KOPT-K1 (cell line): ENCODE data around the gene ITGA3.
"Not testable (repeated sequence)": the region's sequence is repeated elsewhere in the genome, so short reads cannot be mapped to it uniquely, and the experiment has no call there.

ENCODE experiments used
- H3K27ac ChIP-seq: fragments of 200-600 bp; sonication (generic); 2 replicates; pipeline ENCODE4 v1.5.1; 2016; ENCODE audit warnings: antibody characterized with exemption, mild to moderate bottlenecking, low read depth, low read length; ENCODE audit not compliant: poor library complexity, severe bottlenecking
- H3K36me3 ChIP-seq: fragments of 200-600 bp; sonication (generic); 2 replicates; pipeline ENCODE4 v1.5.1; 2017; ENCODE audit warnings: antibody characterized with exemption, mild to moderate bottlenecking, low read length, moderate library complexity; ENCODE audit not compliant: insufficient read depth
- H3K9me3 ChIP-seq: fragments of 200-600 bp; sonication (generic); 2 replicates; pipeline ENCODE4 v1.5.1; 2017; ENCODE audit warnings: antibody characterized with exemption, low read length, mild to moderate bottlenecking; ENCODE audit not compliant: insufficient read depth, poor library complexity, severe bottlenecking

Gene ITGA3

GRCh38 chr17:50055055-50055425, 870 bp upstream of the ITGA3 start:
- Histone ChIP-seq H3K27ac (no peak overlapping the region), H3K36me3 (no peaks in the 10 kb centered on the region)

GRCh38 chr17:50056217-50056960, 479 bp downstream of the ITGA3 start:
- Histone ChIP-seq H3K27ac (no peak overlapping the region), H3K36me3 (no peaks in the 10 kb centered on the region), H3K9me3 (no peaks in the 10 kb centered on the region)

More at GRCh38 chr17:50055055-50055425, 870 bp upstream of the ITGA3 start:
- no peaks in the 10 kb centered on the region for H3K9me3 ChIP-seq

GRCh38 chr17:50056961-50057330, 1.0 kb downstream of the ITGA3 start:
- no peak overlapping the region for H3K27ac ChIP-seq
- H3K9me3 ChIP-seq: no peaks in the 10 kb centered on the region
- H3K36me3 ChIP-seq: no peaks in the 10 kb centered on the region

- Histone ChIP-seq H3K36me3 (no peaks in the 10 kb centered on the region), H3K27ac (no peak overlapping the region)
Observed at GRCh38 chr17:50057521-50057991, 1.6 kb downstream of the ITGA3 start.

GRCh38 chr17:50058296-50058953, 2.5 kb downstream of the ITGA3 start:
- no peaks in the 10 kb centered on the region for H3K9me3 ChIP-seq
- no peaks in the 10 kb centered on the region for H3K36me3 ChIP-seq
- no peak overlapping the region for H3K27ac ChIP-seq

More at GRCh38 chr17:50057521-50057991, 1.6 kb downstream of the ITGA3 start:
- H3K9me3 ChIP-seq: no peaks in the 10 kb centered on the region

GRCh38 chr17:50059256-50059655, 3.3 kb downstream of the ITGA3 start:
- no peaks in the 10 kb centered on the region for H3K9me3 ChIP-seq
- no peak overlapping the region for H3K27ac ChIP-seq
- H3K36me3 ChIP-seq: no peaks in the 10 kb centered on the region

GRCh38 chr17:50059759-50060273, 3.9 kb downstream of the ITGA3 start:
- Histone ChIP-seq H3K9me3 (no peaks in the 10 kb centered on the region), H3K27ac (no peak overlapping the region), H3K36me3 (no peaks in the 10 kb centered on the region)

GRCh38 chr17:50060951-50061712, 5.2 kb downstream of the ITGA3 start:
- no peaks in the 10 kb centered on the region for H3K36me3 ChIP-seq
- H3K9me3 ChIP-seq: no peaks in the 10 kb centered on the region
- no peak overlapping the region for H3K27ac ChIP-seq

- not testable (repeated sequence) for H3K9me3 ChIP-seq, H3K27ac ChIP-seq, H3K36me3 ChIP-seq
Observed at GRCh38 chr17:50061713-50062045, 5.8 kb downstream of the ITGA3 start.

- Histone ChIP-seq H3K27ac (no peak overlapping the region), H3K36me3 (no peaks in the 10 kb centered on the region), H3K9me3 (no peaks in the 10 kb centered on the region)
Observed at GRCh38 chr17:50062293-50063243, 6.7 kb downstream of the ITGA3 start.

GRCh38 chr17:50063561-50064252, 7.8 kb downstream of the ITGA3 start:
- H3K27ac ChIP-seq: no peak overlapping the region

GRCh38 chr17:50064253-50065001, 8.5 kb downstream of the ITGA3 start:
- no peak overlapping the region for H3K27ac ChIP-seq
- no peaks in the 10 kb centered on the region for H3K36me3 ChIP-seq
- no peaks in the 10 kb centered on the region for H3K9me3 ChIP-seq

More at GRCh38 chr17:50063561-50064252, 7.8 kb downstream of the ITGA3 start:
- Histone ChIP-seq H3K9me3 (no peaks in the 10 kb centered on the region), H3K36me3 (no peaks in the 10 kb centered on the region)

- no peak overlapping the region for H3K27ac ChIP-seq
- H3K9me3 ChIP-seq: no peaks in the 10 kb centered on the region
- no peaks in the 10 kb centered on the region for H3K36me3 ChIP-seq
Observed at GRCh38 chr17:50065056-50065455, 9.1 kb downstream of the ITGA3 start.
